ENCODE data around the gene ILF2.

DNA sequence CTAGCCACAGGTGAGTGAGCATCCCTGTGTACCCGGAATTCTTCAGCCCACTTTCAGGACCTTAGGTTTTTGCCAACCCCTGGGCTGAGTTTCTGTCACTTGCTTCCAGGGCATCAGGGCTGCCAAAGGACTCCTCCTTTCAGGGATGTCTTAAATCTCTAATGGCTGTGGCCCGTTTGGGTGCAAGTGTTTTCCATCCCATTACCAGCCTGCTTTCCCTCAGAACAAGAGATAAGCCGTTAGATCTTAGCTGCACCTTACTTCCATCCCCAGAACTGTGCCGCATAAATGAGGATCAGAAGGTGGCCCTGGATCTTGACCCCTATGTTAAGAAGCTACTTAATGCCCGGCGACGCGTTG lies 11.6 kb downstream of the ILF2 start:
- TF ChIP-seq, protein P1, sequence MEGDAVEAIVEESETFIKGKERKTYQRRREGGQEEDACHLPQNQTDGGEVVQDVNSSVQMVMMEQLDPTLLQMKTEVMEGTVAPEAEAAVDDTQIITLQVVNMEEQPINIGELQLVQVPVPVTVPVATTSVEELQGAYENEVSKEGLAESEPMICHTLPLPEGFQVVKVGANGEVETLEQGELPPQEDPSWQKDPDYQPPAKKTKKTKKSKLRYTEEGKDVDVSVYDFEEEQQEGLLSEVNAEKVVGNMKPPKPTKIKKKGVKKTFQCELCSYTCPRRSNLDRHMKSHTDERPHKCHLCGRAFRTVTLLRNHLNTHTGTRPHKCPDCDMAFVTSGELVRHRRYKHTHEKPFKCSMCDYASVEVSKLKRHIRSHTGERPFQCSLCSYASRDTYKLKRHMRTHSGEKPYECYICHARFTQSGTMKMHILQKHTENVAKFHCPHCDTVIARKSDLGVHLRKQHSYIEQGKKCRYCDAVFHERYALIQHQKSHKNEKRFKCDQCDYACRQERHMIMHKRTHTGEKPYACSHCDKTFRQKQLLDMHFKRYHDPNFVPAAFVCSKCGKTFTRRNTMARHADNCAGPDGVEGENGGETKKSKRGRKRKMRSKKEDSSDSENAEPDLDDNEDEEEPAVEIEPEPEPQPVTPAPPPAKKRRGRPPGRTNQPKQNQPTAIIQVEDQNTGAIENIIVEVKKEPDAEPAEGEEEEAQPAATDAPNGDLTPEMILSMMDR (IDR thresholded peaks at IDR 0.05), result no peak
- TF ChIP-seq POLR2AphosphoS5 (IDR thresholded peaks at IDR 0.05; ENCODE audit: low read depth, low read length), result no peak
- TF ChIP-seq, protein P2, sequence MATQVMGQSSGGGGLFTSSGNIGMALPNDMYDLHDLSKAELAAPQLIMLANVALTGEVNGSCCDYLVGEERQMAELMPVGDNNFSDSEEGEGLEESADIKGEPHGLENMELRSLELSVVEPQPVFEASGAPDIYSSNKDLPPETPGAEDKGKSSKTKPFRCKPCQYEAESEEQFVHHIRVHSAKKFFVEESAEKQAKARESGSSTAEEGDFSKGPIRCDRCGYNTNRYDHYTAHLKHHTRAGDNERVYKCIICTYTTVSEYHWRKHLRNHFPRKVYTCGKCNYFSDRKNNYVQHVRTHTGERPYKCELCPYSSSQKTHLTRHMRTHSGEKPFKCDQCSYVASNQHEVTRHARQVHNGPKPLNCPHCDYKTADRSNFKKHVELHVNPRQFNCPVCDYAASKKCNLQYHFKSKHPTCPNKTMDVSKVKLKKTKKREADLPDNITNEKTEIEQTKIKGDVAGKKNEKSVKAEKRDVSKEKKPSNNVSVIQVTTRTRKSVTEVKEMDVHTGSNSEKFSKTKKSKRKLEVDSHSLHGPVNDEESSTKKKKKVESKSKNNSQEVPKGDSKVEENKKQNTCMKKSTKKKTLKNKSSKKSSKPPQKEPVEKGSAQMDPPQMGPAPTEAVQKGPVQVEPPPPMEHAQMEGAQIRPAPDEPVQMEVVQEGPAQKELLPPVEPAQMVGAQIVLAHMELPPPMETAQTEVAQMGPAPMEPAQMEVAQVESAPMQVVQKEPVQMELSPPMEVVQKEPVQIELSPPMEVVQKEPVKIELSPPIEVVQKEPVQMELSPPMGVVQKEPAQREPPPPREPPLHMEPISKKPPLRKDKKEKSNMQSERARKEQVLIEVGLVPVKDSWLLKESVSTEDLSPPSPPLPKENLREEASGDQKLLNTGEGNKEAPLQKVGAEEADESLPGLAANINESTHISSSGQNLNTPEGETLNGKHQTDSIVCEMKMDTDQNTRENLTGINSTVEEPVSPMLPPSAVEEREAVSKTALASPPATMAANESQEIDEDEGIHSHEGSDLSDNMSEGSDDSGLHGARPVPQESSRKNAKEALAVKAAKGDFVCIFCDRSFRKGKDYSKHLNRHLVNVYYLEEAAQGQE (IDR thresholded peaks at IDR 0.05; ENCODE audit: insufficient read depth in 1 of 2, low read depth in 2 of 2, low read length in 1 of 2), result no peak

Measured in Panc1 (cell line).